Stimulated activated CD4-positive, alpha-beta T cell treated with anti-CD3 and anti-CD28 coated beads, TNF-alpha, amount 100 ng/mL, for 24 hours (primary cell): ENCODE measurements around the gene STARD13.
"Not testable (repeated sequence)": the region's sequence is repeated elsewhere in the genome, so short reads cannot be mapped to it uniquely, and the experiment has no call there.

ENCODE experiments used
- DNase-seq, 3 experiments: peaks; one replicate each; pipeline ENCODE4 v3.0.0-alpha.2; 2020; ENCODE audit warnings: low read depth in 3 of 3

STARD13 gene

GRCh38 chr13:33178209-33178840, 107.2 kb downstream of the STARD13 start:
- no peak for DNase-seq

GRCh38 chr13:33177340-33178208, 108.0 kb downstream of the STARD13 start:
- DNase-seq: not testable (repeated sequence)

GRCh38 chr13:33176526-33176925, 109.0 kb downstream of the STARD13 start:
- no peak for DNase-seq

DNA sequence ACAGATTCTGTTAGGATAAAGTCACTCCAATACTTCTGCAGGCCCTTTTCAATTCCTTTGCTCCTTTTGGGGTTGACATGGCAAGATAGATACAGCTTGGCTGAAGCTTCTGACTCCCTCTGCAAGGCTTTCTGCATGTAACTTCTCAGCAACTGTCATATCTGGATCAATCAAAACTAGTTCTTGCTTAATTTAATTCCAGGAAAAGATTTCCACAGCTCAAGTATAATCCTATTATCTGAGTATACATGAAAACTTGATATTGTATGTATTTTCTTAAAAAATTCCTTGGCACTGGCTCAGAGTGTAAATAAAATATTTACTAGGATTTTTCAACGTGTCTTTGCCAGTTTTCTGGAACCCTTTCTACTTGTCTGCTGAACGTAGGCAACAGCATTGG, 109.6 kb downstream of the STARD13 start:
- no peak for DNase-seq

DNA sequence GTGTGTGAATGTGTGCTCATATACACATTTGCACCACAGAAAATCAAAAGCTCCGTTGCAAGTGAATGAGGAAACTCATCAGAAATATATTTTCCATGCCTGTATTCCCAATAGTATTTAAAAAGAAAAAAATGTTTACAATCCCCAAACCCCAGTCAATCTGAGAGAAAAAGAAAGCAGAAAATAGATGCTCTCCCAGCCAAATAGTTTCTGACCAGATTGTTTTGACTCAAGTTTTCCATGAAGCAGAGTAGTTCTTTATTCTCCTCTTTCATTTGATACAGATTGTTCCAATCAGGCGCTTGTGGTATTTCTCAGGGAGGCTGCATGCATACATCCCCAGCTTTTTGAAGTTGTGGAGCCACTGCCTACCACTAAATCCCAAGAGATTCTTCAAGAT, 110.6 kb downstream of the STARD13 start:
- no peak for DNase-seq

DNA sequence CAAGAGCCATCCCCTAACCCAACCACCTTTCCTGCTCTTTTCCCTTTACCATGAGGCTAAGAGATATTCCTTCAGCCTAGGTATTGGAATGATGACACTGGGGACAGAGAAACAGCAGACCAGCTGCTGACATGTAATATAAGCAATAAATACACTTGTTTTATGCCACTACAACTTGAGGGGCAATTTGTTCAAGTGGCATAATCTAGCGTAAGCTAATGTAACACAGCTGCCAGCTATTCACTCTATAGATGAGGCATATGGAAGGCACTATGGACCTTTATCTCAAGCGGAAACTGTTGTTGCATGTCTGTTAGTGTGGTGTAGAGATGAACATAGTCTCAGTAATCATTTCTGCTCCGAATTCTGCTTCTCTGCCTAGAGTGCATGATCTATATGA, 111.1 kb downstream of the STARD13 start:
- DNase-seq: no peak

DNA sequence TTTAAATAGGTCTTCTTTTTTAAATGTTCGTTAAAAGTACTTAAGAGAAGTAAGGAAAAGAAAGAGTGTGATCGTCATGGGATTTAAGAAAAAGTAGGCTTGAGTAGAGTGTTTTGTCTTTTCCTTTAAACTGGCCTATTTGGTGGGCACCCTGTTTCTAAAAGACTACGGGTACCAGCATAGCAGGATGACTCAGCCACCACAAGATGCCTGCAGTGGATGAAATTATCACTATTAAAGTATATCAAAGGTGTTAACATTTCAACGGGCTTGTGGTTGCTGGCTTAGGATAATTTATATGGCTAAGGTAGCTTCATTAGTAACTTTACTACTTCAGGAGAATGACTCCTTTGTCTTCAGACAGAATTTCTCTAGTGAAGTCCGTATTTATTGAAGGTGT, 112.6 kb downstream of the STARD13 start:
- DNase-seq: no peak

DNA sequence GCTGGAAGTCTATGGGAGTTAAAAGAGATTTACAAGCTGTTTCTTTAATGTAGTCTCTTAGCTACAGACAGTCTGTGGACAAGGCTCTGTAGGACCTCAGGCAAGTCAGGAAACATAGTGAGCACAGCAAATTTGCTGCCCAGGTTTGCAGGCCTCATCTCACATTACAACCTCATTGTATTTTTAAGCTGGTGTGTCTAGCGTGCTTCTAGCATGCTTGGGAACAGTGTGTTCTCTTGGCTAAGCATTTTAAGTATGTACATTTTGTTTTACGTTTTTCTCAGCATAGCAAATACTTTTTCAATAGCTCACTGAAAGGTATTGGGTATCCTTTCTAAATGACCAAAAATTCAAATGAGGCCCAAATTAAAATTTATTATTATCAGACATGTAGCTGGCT, 113.2 kb downstream of the STARD13 start:
- no peak for DNase-seq

DNA sequence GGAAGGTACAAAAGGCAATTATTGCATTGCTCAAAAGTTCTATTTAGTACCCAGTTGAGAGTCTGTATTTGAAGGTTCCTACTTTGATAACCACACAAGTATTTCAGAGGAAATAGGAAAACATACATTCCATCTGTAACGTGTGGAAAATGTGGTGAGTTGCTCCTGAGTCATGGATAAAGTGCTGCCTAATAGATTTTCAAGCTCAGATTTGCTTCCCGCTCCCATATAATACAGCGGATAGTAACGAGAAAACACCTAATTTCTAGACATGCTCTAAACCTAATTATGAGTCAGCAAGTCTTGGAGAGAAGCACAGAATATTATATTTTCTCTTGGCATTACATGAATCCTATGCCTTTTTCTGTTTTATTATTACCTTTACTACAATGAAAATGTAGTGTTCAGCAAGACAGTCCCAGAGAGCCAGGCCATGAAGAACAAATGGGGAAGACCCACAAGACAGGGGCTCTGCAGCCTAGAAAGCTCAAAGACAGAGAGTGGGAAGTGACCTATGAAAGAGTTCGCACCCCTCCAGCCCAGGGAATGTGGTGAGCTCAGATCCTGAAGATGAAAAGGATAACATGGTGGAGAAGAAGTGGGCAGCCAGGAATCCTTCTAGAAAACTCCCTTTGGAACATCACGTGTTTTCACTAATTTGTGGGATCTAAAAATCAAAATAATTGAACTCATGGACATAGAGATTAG, 116.1 kb downstream of the STARD13 start:
- DNase-seq: no peak

DNA sequence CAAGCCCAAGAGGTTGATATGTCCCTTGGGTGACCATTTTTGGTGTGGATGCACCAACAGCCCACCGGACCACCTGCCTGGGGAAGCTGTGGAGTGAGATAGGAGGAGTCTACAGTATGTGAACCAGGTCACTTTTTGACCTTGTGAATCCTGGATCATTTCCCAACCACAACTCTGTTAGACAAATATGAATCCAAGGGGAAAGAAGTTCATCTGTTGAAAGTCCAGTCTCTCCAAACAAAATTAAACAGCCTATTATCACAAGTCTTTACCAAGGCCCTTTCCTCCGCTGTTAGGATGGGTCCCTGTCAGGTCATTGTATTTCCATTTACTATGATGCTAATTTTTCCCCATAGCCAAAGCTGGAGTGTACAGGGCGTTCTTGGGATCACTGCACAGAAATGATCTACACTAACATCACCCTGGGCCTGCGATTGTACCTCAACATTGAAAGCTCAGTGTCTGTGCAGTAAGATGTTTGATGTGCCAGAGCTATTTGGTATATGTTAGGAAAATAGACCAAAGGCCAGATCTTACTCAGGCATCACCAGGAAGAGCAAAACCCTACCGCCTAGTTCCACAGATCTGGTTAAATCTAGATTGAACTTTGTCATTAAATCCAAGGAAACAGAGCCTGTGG, 117.1 kb downstream of the STARD13 start:
- no peak for DNase-seq

DNA sequence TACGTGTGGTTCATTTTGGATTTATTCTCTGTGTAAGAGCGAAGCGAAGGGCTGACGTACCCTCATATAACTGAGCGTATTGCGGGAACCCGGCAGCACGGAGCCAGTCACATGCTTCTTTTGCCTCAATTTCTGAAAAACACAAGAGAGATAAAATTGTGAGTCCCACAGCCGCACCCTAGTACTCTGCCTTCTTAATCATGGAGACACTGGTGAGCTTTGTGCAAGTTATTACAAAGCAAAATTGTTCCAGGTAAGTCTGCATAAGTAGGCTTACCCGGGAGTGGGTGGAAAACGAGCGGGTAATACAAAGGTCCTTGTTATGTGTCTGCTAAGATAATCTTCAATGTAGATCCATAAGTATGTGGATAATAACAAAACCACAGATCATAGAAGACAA, 118.1 kb downstream of the STARD13 start:
- no peak for DNase-seq

- no peak for DNase-seq
Observed at GRCh38 chr13:33165787-33166186, 119.8 kb downstream of the STARD13 start.

- DNase-seq: no peak
Observed at GRCh38 chr13:33164331-33164730, 121.2 kb downstream of the STARD13 start.

DNA sequence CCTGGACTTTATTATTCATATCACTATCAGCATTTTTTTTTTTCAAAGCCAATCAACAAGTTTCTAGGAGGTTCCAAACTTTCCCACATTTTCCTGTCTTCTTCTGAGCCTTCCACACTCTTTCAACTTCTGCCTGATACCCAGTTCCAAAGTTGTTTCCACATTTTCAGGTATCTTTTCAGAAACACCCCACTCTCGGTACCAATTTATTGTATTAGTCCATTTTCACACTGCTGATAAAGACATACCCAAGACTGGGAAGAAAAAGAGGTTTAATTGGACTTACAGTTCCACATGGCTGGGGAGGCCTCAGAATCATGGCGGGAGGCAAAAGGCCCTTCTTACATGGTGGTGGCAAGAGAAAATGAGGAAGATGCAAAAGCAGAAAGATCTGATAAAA, 122.8 kb downstream of the STARD13 start:
- not testable (repeated sequence) for DNase-seq

GRCh38 chr13:33158816-33159215, 126.7 kb downstream of the STARD13 start:
- no peak for DNase-seq

GRCh38 chr13:33158271-33158670, 127.3 kb downstream of the STARD13 start:
- DNase-seq: no peak

DNA sequence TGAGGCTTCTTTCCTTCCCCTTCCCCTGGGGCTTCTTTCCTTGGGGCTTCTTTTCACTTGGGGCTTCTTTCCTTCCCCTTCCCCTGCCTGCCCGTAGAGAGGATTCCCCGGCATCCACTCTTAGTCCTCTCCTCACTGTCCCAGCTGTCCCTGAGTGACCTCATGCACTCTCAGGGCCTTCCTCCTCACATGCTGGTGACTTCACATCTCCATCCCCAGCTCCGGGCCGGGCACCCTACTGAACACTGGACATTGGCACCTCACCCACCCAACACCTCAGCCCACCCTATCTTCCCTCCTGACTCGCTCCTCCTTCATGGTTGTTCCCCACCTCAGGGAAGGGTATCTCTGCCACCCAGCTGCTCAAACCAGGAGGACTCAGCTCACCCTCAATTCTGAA, 130.6 kb downstream of the STARD13 start:
- DNase-seq: no peak

GRCh38 chr13:33153421-33154404, 131.8 kb downstream of the STARD13 start:
- DNase-seq: no peak

GRCh38 chr13:33152389-33152788, 133.2 kb downstream of the STARD13 start:
- DNase-seq: no peak

- no peak for DNase-seq
Observed at GRCh38 chr13:33150662-33151061, 134.9 kb downstream of the STARD13 start.

DNA sequence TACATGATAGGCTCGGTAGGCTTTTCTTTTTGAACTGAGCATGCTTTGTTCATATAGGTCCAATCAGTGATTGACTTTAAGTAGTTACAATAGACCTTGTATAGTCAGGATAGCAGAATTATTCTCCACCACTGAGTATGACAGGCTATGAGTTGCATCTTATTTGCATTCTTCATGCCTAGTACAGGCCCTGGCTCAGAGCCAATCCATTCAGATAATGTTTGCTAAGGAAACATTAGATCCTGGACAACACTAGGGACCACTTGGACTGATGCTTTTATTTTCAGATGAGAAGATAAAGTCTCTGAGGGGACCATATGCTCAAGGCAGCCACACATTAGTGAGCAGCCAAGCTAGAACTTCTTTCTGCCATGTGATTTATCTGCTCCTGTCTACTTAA, 135.4 kb downstream of the STARD13 start:
- DNase-seq: no peak
